NB4 (cell line): ENCODE results near the gene ADRB2.

Source experiments
- CTCF ChIP-seq: IDR thresholded peaks from one replicate; pipeline ENCODE4 v1.5.1; 2012; ENCODE audit warnings: low read depth, low read length
- MYC ChIP-seq: IDR thresholded peaks from 2 replicates; pipeline ENCODE4 v1.6.1; 2011; ENCODE audit warnings: low read depth, low read length
- POLR2A ChIP-seq: IDR thresholded peaks from 2 replicates; pipeline ENCODE4 v1.6.1; 2011; ENCODE audit warnings: mild to moderate bottlenecking; ENCODE audit not compliant: insufficient read length; ENCODE audit errors: extremely low read depth
- TF ChIP-seq, protein P1 (sequence below): IDR thresholded peaks from 2 replicates; pipeline ENCODE4 v1.6.1; 2011; ENCODE audit warnings: low read depth, low read length

GRCh38 chr5:148873120-148873519 lies 46.7 kb downstream of the ADRB2 start:
- TF ChIP-seq CTCF: no peak
- no peak for TF ChIP-seq POLR2A
- no peak for TF ChIP-seq MYC
- TF ChIP-seq, protein P1, sequence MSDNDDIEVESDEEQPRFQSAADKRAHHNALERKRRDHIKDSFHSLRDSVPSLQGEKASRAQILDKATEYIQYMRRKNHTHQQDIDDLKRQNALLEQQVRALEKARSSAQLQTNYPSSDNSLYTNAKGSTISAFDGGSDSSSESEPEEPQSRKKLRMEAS: no peak
